ENCODE measurements around the gene MDGA2. TPM values are rescaled to one million over a fixed set of nuclear protein-coding genes. Genes with fewer than 3 reads are reported as not detected.

Gene MDGA2
- total and polyA plus RNA-seq, 8 donors = not detected

DNA sequence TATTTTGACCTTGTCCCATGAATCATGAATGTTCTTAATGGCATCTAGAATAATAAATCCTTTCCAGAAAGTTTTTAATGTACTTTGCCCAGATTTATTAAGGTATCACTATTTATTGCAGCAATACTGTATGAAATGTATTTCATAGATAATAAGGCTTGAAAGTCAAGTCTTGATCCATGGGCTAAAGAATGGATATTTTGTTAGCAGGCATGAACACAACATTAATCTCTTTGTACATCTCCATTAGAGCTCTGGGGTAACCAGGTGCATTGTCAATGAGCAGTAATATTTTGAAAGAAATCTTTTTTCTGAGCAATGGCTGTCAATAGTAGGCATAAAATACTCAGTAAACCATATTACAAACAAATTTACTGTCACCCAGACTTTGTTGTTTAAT is 882.3 kb downstream of the MDGA2 start:
- H3K27ac ChIP-seq = no peak overlapping the region
- FAIRE-seq (no peak), ATAC-seq (no peak), DNase-seq (no peak)
- no peaks in the 10 kb centered on the region for H3K9me3 ChIP-seq
- H3K27me3 ChIP-seq = no peaks in the 10 kb centered on the region
- H3K4me1 ChIP-seq = no peaks in the 10 kb centered on the region
- intact Hi-C loops (cut with DNase I) = no loop called here
- TF ChIP-seq CTCF (IDR thresholded peaks at IDR 0.05) = no peak
- no peaks in the 10 kb centered on the region for H3K36me3 ChIP-seq
- no peak overlapping the region for H3K4me3 ChIP-seq
